CD1c-positive myeloid dendritic cell (primary cell): ENCODE data around the gene CFAP210.
"Not testable (repeated sequence)": the region's sequence is repeated elsewhere in the genome, so short reads cannot be mapped to it uniquely, and the experiment has no call there.

Experiments used
- DNase-seq: peaks from one replicate; pipeline ENCODE4 v3.0.0-alpha.2; 2016; ENCODE audit errors: extremely low spot score

Gene CFAP210

GRCh38 chr2:169623235-169623634 lies 71.0 kb downstream of the CFAP210 start:
- no peak for DNase-seq

- DNase-seq: no peak
Observed at GRCh38 chr2:169620509-169620908, 73.7 kb downstream of the CFAP210 start.

GRCh38 chr2:169619946-169620345 lies 74.3 kb downstream of the CFAP210 start:
- DNase-seq: no peak

GRCh38 chr2:169615982-169616381 lies 78.2 kb downstream of the CFAP210 start:
- not testable (repeated sequence) for DNase-seq

GRCh38 chr2:169613876-169614275 lies 80.3 kb downstream of the CFAP210 start:
- DNase-seq: no peak

GRCh38 chr2:169609264-169609663 lies 84.9 kb downstream of the CFAP210 start:
- no peak for DNase-seq

GRCh38 chr2:169599568-169599967 lies 94.6 kb downstream of the CFAP210 start:
- no peak for DNase-seq

- no peak for DNase-seq
Observed at GRCh38 chr2:169598982-169599381, 95.2 kb downstream of the CFAP210 start.

GRCh38 chr2:169596546-169596945 lies 97.7 kb downstream of the CFAP210 start:
- DNase-seq: not testable (repeated sequence)
